Activated CD4-positive, CD25-positive, alpha-beta regulatory T cell treated with anti-CD3 and anti-CD28 coated beads, Interleukin-2, amount 50 U/mL, for 16 hours (primary cell): ENCODE results near the gene NRAS.
"Not testable (repeated sequence)": the region's sequence is repeated elsewhere in the genome, so short reads cannot be mapped to it uniquely, and the experiment has no call there.

Experiments
- DNase-seq: peaks from one replicate; pipeline ENCODE4 v3.0.0-alpha.2; 2020; ENCODE audit warnings: low read depth, low spot score

The NRAS gene

GRCh38 chr1:114716304-114717170 lies at the start of gene NRAS:
TSS of gene NRAS (minus strand) at chr1:114716771. CDS start at chr1:114716160, 611 bp downstream.
- peak; percentile 94 for DNase-seq

DNA sequence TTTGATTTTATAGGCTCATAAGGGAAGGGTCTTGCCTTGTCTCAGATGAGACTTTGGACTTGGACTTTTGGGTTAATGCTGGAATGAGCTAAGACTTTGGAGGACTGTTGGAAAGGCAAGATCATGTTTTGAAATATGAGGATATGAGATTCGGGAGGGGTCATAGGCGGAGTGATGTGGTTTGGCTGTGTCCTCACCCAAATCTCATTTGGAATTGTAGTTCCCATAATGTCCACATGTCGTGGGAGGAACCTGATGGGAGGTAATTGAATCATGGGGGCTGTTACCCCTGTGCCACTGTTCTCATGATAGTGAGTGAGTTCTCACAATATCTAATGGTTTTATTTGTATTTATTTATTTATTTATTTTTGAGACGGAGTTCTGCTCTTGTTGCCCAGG lies 48.1 kb upstream of the NRAS start:
- no peak for DNase-seq

DNA sequence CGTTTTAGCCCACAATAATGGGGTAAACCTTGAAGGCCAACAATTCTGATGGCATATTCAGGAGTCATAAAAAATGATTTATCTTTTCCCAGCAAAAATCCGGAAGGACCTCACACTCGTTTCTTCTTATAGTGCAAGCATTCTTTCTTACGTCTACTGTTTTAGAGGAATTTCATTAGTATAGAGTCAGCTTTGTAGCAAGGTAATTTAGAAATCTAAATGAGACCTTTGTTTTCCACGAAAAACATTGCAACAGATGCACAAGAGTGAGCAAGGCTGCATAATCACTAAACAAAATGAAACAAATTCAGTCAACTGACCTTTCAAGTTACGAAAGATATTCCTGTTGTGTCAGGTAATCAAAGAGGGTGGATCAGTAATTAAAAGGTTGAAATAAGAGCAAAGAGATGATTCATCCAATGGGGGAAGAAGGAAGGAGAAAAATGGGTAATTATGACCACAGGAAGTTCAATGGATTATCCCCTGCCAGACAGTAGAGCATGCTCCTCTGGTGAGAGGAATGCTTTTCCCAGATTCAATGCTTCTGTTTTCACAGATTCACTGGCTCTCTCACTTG lies 41.8 kb upstream of the NRAS start:
- DNase-seq, result no peak

- peak; percentile 95 for DNase-seq
These were observed 41.1 kb upstream of the NRAS start, which contains the start of gene CSDE1 for GRCh38 chr1:114757455-114758255. TSS of gene CSDE1 (minus strand) at chr1:114757984. CDS start at chr1:114739890, 18,094 bp downstream.

DNA sequence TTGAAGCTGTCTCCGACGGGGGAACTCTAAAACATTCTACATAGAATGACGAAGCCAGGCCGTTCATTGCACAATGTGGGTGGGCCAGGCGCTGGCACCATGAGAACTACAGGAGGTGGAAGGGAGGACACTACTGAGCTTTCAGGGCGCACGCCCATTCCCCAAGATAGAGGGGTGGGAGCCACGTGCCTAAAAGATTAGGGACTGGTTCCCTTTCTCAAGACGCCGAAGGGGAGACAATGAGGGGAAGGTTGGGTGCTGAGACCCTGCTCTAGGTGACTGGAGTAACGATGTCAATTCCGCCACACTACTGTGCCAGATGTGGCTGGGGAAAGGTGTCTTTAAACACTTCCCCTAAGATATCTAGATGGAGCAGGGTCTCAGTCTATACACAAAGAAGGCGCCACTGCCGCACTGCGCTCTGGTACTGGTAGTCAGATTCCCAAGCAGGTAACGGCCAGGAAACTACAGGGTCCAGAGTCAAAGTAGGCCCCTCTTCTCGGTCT lies 40.4 kb upstream of the NRAS start:
- DNase-seq, result no peak

DNA sequence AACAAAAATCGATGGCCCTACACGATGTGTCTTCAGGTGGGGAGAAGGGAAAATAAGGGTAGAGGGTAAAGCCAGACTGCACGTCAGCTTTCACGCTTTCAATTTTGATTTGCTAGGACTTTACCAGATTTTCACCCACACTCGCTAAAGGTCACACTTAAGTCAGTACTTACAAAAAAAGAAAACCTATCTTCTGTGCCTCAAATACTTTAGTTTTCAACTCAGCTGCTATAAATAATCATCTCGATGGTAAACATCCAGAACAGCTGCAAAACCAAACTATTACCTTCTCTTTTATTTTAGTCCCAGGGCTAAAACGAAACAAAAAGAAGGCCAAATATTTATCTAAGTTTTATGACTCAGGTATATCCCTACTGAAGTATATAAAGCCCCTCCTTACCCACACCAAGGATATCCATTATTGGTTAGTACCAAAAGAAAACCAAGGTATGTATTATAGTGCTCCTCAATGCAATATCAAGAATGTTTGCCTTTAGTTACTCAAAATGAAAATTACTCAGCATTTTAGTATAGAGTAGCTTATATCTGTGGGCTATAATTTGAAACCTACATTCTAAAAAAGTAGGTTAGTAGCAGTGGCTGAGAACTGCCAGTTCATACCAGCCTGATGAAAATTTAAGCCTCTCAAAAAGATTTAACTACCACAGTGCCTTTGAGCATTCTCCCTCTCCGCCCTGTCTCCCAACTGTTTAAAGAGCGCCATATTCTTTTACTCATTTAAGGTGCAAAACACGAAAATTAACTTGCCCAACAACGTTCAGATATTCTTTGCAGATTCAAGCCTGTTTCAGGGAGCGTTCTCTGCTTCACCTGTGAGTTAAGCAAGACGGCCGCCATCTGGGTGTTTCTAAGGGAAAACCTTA lies 39.7 kb upstream of the NRAS start:
- no peak for DNase-seq

DNA sequence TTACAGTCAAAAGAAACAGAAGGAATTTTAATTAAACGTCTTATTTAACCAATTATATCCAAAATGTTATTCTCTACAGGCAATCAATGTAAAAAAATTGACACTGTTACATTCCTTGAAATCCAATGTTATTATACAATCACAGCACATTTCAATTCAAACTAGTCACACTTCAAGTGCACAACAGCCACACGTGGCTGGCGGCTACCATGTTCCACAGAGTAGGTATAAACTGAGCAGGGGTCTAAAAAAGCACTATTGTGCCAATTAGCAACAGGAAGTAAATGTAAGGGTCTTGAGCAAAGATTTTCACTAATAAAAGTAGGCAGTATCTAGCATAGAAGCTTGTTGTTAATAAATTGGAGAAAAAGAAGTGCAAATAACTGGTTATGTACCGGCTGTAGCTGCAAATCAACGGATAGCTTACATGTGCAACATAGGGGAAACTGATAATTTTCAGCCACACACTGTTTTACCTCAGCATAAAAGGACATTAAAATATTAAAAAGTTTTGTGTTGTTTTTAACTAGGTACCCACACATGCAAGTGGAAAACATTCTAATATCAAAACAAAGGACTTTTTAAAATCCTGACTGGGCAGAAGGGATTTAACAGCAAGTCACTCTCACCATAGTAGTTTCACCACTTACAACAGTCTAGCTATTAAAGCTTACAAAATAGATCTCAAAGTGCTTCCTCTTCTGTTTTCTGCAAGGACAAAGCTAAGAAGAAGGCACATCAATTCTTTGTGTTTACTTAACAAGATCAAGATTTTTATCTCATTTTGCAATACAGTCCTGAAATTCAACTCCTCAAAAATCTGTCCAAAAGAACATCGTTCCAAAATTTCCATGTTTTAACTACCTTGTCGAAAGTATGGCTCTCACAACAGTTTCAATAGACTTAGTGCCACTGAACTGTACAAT lies 38.7 kb upstream of the NRAS start:
- no peak for DNase-seq

DNA sequence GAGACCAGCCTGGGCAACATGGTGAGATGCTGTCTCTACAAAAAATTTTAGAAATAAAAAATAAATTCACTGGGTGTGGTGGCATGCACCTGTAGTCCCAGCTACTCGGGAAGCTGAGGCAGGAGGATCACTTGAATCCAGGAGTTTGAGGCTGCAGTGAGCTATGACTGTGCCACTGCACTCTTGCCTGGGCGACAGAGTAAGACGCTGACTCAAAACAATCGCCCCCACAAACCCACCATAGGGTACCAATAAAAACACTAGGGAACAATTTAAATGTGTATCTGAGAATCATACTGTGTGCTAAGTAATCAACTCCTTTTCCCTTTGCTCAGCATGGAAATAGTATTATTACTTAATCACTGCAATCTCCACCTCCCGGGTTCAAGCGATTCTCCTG lies 37.1 kb upstream of the NRAS start:
- DNase-seq, result not testable (repeated sequence)

DNA sequence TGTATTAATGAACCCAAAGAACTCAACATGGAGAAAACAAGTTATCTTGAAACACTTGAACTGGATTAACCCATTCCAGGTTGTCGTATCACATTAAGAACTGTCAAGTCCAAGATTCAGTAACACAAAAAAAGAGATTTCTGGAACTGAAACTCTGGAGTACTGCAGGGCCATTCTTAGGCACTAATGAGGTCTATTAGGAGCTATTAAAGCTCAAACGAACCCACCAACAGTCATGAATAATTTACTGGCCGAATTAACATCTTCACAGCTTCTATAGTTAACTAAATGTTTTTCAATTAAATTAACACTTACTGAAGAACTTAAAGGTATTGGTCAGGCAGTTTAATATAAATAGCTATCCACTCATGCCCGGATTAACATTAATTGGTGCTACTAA lies 36.6 kb upstream of the NRAS start:
- DNase-seq, result no peak

- no peak for DNase-seq
These were observed 34.2 kb upstream of the NRAS start for GRCh38 chr1:114750780-114751179.

GRCh38 chr1:114749835-114750234 lies 33.3 kb upstream of the NRAS start:
- DNase-seq, result no peak

DNA sequence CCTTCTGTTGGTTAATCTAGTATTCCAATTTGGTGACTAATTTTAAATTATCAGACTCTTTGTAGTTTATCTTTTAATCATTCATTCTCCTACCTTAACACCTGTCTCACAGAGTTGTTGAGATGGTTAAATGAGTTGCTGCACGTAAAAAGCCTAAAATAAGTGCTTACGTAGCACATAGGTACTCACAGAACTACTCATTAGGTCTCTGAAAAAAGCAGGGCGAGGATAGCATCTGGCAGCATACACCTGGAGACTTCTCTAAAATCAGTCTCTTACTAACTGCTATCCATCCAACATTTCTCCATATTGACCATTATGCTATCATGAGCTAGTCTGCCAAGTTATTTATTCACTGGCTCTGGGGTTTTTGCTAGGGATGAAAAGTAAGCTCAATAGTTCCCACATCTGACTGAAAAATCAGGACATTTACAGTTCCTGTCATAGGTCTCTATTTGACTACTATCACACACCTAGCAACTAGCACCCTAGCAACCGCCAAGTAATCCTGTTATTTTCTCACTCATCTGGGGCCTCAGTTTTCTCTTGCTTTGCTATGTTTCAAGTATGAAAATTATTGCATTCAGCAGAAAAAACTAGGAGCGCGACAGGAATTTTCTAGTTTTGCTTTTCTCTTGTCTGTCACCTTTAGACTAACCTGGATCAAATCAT lies 30.0 kb upstream of the NRAS start:
- no peak for DNase-seq

- no peak for DNase-seq
These were observed 28.7 kb upstream of the NRAS start for GRCh38 chr1:114745291-114745690.

DNA sequence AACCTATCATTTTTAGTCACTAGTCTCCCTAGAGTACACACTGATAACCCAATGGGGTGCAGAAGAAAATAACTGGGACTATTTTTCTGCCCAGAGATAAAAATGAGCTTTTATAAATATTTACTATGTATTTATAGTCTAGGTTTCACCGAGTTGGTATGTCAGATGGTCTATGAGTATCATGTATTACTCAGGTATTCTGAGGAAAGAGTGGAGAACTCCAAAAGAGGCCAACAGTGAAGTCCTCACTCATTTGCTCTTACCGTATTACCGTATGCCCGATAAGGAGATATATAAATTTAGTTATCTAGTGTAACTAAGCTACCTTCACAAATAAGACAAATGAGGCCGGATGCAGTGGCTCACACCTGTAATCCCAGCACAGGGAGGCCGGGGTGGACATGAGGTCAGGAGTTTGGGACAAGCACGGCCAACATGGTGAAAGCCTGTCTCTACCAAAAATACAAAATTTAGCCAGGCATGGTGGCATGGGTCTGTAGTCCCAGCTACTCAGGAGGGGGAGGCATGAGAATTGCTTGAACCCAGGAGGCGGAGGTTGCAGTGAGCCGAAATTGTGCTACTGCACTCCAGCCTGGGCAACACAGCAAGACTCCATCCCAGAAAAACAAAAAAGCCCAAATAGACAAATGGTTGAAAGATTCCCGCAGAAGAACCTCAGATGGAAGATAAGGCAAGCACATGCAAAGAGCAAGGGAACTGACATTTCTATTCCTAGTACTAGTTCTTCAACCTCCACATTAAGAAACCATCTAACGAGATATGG lies 25.6 kb upstream of the NRAS start:
- DNase-seq, result no peak

GRCh38 chr1:114740331-114740730 lies 23.8 kb upstream of the NRAS start:
- no peak for DNase-seq

DNA sequence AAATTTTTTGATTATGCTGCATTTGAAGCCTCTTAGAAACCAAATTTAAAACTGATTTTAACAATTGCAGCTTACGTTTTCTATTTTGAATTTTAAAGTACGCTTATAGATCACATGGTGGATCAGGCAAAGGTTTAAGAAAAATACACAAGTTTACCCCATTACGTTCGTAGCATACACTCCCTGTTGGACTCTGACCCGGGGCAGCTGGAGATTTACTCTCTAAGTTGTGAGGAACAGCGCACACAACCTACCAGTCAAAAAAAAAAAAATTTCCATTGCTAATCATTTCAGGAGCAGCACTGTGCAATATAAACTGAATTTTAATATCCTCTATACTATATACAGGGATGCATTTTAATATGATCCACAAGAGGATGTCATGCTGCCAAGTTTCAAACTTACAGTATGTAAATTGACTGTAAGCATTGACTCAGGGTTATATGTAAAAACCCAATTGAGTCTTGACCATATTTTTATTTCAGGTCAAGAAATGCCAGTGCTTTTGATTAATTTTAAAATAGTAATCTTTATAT lies 20.8 kb upstream of the NRAS start:
- no peak for DNase-seq

DNA sequence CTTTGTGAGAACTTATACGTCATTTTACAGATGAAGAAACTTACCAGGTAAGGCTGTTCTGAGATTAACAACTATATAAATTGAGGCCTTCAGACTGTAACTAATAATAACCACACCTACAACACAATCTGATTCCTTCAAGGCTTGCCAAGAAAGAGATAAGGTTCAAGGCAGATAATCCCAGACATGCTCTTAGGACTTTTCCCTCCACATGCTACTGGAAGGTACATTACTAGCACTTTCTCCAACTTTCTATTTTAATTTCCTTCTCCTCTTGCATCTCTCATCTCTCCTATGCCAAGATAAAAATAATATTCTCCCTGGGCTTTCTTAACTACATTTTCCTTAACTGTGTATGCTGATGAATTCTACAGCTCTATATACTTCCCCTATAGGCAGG lies 18.9 kb upstream of the NRAS start:
- no peak for DNase-seq

DNA sequence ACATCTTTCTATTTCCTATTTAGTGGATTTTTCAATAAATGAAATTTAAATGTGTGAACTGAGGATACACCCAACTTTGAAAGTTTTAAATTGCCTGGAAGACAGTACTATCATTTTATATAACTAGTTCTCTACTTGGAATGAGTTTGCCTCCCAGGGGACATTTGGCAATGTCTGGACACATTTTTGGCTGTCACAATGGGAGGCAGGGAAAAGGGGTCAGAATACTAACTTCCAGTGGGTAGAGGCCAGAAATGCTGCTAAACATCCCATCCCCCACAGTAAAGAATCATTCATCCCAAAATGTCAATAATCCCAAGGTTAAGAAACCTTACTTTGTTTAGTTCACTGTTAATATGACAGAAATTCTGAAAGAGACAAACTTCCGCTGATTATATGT lies 13.2 kb upstream of the NRAS start:
- no peak for DNase-seq
